GM18909 (cell line): Measurements from ENCODE around the gene HOXB9.

Source experiments
- ATAC-seq: cut with Tn5 transposase; IDR thresholded peaks from one replicate; pipeline ENCODE4 v1.9.1; 2021; ENCODE audit warnings: mild to moderate bottlenecking; ENCODE audit not compliant: unreplicated experiment, poor library complexity

HOXB9 gene

DNA sequence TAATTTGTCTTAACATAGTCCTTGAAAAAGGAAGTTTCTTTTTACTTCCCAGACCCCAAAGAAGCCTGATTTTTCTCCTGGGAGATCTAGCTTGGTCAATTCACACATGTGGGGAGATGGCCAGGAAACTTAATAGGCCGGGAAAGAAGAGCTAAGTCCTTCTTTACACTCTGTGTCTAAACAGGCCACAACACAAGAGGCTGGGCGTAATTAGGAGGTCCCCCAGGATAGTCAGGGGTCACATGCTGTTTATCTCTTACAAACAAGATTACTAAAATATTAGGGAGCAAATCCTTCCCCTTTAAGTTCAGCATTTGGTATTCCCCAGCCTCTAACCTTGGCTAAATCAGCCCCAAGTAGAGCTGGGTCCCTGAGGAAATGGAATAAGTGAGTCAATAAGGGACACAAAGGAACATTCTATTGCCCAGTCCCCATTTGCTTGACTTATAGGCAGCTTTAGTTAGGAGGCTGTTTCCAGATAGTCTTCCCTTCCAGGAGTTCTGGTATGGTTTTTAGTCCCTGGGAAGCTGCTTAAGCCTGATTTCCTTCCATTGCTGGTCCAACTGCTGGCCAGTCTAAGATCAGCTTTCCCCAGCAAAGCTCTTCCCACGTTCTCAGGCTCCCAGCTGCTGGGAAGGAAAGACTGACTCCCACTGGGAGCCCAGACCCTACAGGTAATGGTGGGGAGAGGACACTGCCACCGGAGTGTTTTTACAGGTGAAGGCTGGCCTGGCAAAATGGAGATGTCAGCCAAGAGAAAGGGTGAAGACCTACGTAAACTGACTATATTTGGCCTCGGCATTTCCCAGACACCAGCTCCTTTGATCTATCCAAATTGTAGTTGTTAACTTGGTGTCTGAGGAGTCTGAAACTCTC is 14.1 kb upstream of the HOXB9 start:
- no peak for ATAC-seq

DNA sequence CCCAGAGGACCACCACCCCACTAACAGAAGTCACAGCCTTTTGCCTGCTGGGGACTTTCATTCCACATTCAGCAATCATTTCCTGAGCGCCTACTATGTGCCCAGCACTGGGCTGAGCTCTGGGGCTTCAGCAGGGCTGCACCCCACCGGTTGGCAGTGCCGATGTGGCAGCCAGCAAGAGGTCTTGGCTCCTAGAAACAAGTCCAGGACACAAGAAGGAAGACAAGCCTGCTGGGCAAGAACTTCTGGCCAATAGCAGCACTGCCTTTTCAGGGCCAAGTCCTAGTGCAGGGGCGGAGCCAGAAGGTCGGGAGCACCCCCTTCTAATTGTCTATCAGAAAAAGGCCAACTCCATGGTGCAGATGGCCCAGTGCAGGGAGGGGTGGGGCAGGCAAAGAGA is 13.0 kb upstream of the HOXB9 start:
- no peak for ATAC-seq

DNA sequence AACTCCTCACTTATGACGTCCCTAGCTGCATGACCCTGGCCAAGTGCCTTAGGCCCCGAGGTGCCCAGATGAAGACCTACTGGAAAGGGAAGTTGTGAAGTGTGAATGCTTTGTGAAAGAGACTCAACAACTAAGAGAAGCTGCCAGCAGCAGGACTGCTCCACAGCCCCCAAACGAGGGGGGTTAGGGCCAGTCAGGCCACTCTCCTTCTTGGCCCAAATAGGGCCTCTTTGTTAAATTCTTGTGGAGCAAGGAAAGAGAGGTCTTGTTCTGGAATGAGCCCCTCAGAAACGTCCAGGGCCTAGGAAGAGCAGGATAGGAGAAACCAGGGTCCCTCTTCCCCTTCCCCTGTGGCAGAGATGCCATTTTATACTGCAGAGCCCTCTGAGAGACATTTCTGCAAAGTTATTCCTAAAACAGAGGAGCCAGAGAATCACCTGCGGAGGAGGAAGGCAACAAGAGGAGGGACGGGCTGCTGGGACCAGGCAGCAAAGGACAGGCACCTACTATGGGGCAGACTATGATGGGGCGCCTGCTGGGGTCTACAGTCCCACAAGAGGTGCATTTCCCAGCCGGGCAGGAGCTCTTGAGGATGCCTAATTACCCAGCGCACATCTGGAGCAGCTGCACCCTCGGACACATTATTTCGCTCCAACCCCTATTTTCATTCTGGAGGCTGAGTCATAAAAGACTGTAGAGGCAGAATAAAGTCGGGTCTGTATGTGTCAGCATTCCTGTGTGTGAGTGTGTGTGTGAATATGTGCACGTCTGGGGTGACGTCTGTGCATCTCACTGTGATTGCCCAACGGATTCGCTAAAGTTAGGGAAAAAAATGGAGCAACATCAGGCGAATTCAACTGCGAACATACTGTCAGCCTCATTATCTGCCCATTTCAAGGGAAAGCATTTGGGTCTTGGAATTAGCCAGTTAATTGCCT is 11.4 kb upstream of the HOXB9 start:
- no peak for ATAC-seq

DNA sequence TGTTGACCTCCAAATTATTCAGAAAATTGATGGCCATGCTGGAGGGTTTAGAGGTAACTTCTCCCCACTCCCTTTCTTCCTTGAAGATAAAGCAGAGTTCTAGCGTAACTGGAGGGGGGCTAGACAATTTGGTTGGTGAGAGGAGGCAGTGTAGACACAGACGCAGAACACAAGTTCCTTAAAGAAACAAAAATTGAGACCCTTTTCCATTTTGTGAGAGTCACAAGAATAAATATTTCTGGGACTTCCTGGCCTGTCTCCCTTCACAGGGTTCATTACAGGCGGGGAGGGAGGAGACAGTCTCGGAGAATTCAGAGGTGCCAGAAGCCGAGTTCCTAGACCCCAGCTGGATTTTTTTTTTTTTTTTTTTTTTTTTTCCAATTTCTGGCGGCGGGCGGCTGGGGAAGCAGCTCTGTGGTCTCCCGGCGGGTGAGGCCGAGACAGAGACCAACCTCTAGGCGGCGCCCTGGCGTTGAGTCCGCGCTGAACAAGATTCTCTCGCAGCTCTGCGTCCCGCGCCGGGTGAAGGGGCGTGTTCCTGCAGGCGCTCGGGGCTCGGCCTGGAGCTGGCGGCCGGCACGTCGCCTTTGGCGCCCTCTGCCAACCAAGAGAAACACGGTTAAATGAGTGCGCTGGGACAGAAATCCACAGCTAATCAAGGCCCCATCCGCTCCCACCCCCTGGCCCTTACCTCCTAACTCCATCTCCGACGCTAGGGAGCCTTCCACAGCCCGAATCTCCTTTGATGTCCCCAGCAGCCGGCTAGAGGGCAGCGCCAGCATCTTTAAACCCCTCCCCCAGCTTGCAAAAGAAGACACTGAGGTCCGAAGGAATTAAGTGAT is 10.2 kb upstream of the HOXB9 start:
- peak; percentile 52 for ATAC-seq

DNA sequence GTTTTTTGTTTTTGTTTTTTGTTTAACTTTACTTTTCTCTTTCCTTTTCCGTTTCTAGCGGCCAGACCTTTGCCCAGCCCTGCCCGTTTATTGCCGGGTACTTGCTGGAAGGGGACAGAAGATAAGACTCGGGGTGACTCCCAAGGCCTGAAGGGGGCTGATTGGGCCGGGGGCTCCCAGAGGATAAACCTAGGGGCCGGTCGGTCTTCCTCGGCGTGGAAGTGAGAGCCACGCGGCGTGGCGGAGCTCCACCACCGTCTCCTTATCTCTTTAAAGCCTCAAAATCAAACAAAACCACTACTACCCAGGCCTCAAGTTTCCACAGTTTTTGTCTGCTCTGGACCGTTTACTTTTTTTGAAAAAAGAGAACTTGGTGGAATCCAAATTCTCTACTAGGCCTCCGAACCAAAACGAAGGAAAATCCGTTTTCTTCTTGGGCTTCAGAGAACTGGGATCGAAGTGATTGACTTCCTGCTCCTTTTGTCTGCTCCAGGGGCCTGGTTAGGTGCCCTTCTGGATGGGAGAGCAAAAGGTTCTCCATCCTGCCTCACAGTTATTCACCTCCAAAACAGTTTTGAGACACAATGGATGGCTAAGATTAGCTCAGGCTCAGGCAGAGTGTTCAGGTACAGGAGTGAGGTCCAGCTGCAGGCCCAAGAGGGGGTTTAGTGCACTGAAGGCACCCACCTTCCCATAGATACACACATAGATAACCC is 8.5 kb upstream of the HOXB9 start:
- no peak for ATAC-seq

DNA sequence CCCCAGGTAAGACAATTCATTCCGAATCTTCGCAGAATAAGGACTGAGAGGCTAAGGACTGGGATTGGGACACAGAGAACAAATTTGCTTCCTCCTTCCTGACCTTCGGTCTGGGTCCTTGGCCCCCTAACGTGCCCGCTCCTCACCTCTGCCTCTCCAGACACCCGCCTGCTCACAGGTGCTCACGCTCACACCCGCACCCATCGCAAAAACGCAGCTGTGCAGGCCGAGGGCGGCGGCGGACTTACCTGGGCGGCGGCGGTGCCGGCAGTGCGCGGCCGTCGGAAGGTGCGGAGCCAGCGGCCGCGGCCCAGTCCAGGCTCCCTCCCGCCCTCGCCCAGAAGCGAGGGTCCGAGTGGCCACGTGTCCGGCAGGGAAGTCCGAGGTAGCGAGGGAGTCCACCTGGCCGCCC is 7.1 kb upstream of the HOXB9 start:
- no peak for ATAC-seq

DNA sequence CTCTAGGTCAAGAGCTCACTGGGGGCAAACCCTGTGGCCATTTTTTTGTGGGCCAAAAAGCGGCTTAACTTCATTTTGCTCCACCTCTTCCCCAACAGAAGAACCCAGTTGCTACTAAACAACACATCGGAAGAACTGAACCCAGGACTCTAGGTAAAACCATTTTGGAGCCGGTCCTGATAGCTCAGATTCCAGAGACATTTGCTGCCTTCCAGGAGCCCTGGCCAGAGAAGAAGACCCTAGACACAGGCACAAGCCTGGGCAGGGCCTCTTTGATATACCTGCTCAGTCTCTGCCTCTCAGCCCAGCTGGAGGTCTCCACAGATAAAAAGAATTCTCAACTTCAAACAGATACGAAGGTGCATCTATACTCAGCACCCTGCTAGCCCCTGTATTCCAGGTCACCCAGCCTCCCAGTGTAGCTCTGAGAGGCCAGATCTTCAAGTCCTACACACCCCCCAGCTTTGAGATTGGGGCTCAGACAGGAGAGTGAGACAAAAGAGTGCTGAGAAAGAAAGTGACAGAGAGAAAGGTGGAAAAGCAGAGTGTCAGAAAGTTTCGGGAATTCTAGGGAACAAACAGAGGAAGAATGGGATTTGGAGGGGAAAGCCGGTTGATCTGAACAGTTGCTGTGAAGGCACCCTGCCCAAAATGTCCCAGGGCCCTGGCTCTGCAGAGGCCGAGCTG is 6.6 kb upstream of the HOXB9 start:
- no peak for ATAC-seq

DNA sequence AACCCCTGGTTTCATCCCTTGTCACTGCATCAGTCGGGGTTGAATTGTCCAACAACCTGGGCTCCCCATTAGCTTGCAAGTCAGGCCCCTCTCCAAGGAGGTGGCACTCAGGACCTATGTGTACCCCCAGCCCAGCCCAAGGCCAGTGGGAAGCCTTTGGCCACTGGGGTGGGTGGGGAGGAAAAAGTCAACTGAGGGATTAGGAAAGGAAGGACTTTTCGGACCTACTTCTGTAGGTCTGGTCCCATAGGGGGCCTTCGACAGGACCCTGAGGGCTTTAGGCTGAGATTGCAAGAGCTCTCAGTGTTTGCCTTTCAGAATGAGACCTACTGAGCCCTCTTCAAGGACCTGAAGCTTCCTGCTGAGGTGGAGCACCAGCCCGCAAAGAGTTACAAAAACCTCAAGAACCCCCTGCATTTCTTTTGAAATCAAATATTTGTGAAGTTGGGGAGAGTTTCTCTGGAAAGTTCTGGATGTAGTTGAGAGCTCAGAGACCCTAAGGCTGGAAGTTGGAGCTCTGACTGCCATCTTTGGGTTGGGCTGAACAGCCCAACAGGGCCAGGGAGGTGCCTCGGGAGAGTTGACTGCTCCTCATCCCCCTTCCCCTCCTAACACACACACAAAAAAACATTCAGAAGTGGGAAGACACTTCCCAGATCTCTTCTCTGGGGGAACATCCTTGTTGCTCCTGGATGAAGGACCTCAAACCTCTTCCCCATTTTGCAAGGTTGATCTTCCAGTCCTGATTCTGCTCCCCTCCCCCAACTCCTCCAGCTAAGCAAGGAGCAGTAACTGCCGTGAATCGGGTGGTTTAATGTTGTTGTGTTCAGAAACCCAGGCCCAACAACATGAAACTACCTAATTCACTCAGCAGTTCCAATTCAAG is 5.8 kb upstream of the HOXB9 start:
- ATAC-seq: no peak

DNA sequence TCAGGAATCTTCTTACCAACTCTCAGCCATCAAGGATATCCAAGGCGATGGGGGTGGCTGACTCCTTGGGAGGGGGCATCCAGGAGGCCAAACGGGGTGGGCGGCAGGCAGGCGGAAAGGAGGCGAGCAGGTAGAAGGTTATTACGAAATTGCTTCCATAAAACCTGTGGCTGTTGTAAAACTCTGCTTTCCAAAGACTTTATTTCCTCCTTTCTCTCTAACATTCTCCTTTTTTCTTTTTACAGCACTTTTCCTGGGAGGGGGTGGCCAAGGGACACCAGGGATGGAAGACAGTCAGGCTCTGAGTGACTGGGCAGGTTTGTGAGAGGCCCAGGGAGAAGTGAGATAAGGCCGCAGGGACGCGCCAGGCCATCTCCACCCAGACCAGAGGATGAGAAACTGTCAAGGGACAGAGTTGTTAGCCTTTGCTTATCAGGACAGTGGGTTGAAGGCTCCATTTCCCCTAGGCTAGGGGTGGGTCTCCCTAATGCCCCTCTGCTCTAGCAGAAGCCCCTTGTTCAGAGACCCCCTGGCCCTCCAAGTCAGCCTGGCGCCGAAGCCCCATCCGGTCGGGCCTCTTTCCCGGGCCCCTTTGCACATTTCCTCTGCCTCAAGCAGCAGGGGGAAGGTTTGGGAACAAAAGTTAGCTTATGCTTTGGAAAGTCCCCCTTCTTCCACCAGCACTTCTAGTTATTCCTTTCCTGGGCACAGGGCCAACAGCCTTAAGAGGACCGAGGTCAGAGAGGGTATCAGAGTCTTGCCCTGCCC is 5.0 kb upstream of the HOXB9 start:
- ATAC-seq: no peak

DNA sequence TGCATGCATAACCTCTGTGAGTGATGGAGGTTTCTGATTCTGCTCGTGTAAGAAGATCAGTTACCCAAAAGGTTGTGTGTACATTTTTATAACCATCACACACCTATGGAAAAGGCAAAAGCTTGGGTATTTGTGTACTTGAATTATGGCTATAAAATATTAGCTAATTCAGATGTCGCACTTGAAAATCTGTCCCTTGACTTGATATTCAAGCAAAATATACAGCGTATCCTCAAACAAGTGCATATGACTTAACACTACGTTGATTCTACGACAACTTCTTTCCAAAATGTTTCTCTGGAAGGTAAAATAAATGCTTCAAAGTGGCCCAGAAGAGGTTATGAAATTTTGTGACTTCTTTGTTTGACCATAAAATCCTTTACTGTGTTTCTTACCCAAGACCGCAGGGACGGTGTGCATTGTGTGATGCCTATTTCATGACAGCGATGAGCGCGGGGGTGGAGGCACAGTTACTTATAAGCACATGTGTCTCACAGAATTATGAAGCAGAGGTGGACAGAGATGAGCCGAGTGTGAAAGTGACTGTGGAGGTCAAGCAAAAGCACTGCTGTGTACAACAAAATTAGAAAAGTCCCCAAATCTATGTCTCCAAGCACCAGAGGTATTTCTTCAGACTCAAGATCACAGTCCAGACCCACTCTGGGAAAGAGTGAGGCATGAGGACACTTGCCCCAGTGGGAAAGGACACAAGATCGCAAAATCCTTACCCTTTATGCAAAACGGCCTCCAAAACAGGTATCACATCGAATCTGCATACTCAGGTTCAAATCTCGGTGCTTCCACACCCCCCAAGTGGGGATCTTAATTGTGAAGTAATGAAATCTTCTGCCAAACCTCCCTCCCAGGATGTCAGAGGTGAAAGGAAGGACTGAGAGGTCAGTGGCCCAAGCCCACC is 4.1 kb upstream of the HOXB9 start:
- ATAC-seq: no peak

DNA sequence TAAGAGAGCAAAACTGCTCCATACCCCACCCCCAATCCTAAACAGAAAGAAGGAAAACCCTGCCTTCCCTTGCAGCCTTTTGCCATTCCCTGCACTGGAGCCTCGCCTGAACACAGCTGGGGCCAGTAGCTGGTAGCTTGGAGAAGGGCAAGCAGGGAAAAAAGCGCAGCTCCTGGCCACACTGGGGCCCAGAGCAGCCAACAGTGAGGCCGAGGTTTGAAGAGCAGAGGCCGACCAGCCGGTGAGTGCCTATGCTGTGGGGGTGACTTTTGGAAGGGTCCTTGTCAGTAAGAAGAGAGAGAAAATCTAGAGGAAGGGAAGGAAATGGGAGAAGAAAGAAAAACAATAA is 3.2 kb upstream of the HOXB9 start:
- no peak for ATAC-seq

DNA sequence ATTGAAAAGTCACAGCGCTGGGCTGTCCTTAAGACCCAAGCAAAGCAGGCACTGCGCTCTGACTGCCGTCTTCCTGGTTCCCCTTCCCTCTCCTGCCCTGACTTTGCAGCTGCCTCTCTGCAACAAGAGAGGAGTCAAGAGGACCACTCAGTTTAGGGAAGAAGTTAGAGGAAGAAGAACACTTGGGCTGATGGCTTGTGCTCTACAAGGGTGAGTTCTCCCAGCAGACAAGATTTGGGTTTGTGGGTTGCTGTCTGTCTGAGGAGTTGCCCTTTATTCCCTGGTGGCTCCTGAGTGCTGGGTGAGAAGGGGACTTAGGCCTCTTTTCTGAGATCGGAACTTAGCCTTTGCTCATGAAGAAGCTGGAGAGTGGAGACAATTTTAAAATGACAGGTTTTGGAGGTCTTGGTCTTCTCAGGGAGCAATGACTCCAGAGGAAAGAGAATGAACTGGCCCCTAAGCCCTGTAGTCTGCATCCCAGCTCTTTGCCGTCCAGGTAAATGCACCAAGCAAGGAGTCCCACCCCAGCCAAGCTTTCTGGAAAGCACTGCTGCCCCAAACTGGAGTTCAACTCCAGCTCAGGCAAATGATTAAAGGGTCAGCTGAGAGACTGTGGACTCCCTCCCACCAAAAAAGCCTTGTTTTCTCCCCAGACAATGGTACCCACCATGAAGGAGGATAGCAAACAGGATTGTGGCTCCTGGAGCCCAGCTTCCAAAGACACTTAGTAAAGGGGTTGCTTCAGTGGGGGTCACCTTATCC is 2.7 kb upstream of the HOXB9 start:
- no peak for ATAC-seq

DNA sequence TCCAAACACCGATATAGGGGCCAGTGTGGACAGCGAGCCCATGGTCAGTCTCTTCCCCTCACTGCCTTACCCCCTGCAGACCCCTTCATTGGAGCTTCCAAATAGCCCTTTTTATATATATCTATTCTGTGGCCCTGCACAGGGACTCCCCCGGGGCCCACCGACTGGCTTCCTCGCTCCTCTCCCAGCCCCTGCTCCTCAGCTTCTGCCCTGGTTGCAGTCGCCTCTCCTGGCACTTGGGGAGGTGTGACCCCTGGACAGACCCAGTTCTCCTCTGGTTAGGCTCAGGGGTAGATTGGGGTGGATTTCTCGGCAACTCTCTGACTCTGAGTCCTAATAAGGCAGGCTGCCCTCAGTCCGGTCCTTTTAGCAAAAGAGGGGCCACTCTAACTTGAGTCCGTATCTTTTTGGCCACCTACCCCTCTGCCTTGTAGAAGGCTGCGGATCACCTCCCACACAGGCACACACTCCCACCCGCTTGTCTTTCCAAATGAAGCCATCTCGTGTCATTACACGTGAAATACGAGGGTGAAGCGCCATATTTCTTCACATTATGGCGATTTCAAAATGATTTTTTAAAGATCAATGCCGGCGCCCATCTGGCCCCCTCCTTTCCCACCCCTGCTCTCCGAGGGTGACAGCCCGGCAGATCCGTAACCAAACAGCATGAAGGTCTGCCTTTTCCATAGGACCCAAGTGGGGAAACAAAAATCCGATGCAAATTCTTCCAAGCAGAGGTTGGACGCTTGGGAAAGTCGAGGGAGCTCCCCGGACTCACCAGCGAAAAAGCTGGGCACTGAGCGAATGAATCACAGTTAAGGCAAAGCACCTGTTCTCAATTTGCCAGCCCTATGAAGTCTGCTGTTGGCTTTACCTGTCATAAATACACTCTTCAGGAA is 1.7 kb upstream of the HOXB9 start:
- no peak for ATAC-seq

DNA sequence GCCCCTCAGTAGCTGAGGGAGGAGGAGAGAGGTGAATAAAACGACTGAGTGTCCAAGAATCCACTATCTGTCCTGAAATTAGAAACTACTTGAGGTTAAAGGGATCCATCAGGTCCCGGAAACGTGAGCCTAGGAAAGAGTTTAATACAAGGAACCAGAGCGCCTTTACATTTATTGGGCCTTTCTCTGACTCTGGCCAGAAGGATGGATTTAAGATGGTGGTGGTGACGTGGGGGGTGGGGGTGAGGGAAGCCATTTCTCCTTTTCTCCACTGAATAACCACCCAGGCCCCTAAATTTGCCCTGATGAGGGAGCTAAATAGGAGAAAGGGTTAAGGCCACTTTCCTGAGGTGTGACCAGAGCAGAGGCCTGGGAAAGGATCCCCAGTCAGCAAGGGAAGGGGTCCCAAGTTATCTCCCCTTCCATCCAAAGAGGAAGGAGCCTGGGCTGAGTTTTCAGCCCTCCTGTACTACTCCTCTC is 1.0 kb upstream of the HOXB9 start:
- ATAC-seq: no peak
